Occipital lobe (tissue), 2 donors: ENCODE data around the gene FAM24B. TPM values are rescaled to one million over a fixed set of nuclear protein-coding genes. Genes with fewer than 3 reads are reported as not detected.
"Not testable (repeated sequence)": the region's sequence is repeated elsewhere in the genome, so short reads cannot be mapped to it uniquely, and the experiment has no call there.

Experiments
- DNase-seq: peaks from one replicate; lab custom pipeline; 2025; lab: John Stamatoyannopoulos, UW
- total RNA-seq: library from RNA; depleted of rRNA; stranded (reverse); fragments of >200 nt; gene quantifications from one replicate; pipeline ENCODE4 v1.2.3, GENCODE V29; 2014

Gene FAM24B
- 3.9 TPM for total RNA-seq

GRCh38 chr10:122879339-122880273 is at the start of gene FAM24B:
FAM24B (minus strand) TSS chr10:122879581; CDS start chr10:122850515, 29,066 bp downstream.
- peak; percentile 91 for DNase-seq

DNA sequence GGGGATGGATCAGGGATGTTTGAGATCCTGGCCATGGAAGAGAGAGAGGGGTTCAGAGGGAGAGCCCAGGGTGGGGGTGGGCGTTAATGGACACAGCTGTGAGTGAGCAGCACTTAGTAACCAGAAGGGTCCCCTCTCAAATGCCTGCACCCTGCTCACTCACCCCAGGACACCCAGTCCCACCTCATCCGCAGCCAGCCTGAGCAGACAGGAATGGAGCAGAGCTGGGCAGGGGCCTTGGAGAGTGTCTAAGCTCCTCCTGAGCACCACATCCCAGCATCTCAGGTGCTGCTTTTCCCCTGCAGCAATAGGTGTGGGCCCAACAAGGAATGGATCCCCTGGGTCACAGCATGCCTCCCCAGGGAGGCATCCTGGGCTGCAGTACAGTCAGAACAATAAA is 36.3 kb upstream of the FAM24B start:
- DNase-seq: no peak

GRCh38 chr10:122911889-122912484 is 32.6 kb upstream of the FAM24B start:
- DNase-seq: no peak

GRCh38 chr10:122910310-122910709 is 30.9 kb upstream of the FAM24B start, which contains the start of gene FAM24A:
FAM24A (plus strand) TSS chr10:122910610; CDS start chr10:122911635, 1,025 bp downstream.
- no peak for DNase-seq

GRCh38 chr10:122903861-122904260 is 24.5 kb upstream of the FAM24B start:
- not testable (repeated sequence) for DNase-seq

- DNase-seq: no peak
Observed at GRCh38 chr10:122894261-122894944, 15.0 kb upstream of the FAM24B start.

DNA sequence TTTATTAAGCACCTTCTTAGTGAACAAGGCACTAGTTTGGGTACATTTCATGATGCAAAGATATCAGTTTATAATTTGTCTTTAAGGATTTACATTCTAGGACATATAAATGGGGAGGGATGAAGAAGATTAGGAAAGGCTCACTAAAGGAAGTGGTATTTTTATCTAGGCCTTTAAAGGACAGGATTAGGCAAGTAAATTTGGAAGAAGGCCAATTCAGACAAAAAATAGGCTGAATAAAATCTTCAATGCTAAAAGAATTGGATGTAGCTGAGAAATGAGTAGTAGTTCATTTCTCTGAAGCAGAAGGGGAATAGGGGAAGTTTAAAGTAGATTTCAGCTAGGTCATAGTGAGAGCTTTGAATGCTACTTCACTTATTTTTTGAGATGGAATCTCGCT is 4.8 kb upstream of the FAM24B start:
- no peak for DNase-seq

- no peak for DNase-seq
Observed at GRCh38 chr10:122882766-122883165, 3.4 kb upstream of the FAM24B start.

DNA sequence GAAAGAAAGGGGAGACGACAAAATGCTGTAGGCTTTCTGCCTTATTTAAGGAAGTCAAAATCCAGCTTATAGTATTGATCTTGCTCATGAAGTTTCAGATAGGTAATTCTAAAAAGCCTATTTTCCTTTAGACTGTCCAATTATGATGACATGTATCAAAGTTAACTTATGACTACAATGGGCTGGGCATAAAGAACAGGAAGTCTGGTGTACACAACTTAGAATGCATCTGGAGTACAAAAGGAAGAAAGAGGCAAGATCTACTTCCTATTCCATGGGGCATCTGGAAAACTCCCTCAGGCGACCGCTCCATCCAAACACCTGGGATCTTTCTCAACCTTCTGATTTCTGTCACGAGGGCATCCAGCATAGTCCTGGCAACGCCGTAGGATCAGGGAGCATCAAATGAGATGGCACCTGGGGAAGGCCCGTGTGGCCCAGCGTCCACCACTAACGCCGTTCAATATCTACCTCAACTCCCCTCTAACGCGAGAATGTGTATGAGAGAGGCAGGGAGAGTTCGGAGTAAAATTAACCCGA is 512 bp downstream of the FAM24B start:
- no peak for DNase-seq

DNA sequence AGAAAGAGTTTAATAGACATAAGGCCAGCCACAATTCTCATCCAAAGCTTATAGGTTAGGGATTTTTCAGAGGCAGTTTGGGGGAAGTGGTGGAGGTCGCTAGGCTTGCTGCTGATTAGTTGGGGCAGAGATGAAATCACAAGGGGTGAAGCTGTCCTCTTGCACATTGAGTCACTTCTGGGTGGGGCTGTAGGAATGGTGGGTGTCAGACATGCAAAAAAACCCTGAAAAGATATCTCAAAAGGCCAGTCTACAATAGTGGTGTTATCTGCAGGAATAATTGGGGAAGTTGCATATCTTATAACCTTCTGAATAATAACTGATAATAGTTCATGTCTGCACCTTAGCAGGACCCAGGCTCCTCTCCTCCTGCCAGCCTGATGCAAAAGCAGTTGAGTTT is 2.1 kb downstream of the FAM24B start:
- no peak for DNase-seq

GRCh38 chr10:122876467-122876855 is 2.9 kb downstream of the FAM24B start:
- DNase-seq: no peak

- DNase-seq: no peak
Observed at GRCh38 chr10:122875843-122876466, 3.4 kb downstream of the FAM24B start.

GRCh38 chr10:122871947-122872346 is 7.4 kb downstream of the FAM24B start:
- DNase-seq: not testable (repeated sequence)

GRCh38 chr10:122868768-122869167 is 10.6 kb downstream of the FAM24B start:
- DNase-seq: not testable (repeated sequence)

GRCh38 chr10:122866757-122867482 is 12.5 kb downstream of the FAM24B start:
- not testable (repeated sequence) for DNase-seq

- no peak for DNase-seq
Observed at GRCh38 chr10:122864901-122865300, 14.5 kb downstream of the FAM24B start.

- DNase-seq: no peak
Observed at GRCh38 chr10:122864194-122864592, 15.2 kb downstream of the FAM24B start.

DNA sequence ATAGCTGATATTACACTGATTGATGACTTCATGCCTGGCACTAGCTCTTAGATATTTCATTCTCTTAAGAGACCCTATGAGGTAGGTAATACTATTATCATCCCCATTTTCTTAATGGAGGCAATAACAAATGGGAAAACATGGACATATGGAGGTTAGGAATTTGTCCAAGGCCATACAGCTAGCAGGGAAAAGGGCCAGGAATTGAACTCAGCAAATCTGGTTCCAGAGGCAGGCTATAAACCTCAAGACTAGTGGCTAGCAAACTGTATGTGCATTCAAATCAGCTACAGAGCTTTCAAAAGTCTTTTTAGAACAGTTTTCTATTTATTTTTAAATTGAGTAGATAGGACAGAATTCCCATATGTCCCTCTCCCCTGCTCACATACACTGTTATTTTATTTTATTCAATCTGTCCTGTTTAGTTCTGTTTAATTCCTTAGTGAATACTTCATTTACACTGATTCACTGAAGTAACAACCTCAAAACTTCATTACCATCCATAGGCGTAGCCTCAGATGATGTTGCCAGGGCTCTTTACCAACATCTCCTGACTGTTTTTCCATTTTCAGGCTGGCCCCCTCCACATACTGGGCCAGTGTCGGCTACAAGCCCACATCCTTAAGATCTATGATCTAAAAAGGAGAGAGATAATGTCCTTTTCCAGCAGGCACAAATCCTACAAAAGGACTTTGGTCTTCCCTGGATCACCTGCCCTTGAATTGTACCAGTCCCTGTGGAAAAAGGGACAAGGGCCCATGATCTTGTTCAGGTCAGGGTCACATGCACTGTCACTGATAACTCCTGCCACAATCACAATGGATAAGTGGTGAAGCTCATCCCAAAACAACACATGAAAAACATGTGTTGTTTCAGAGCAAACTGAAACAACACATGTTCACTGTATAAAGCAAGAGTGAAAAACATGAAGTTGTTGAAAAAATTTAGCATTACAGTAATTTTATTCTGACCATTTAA is 15.9 kb downstream of the FAM24B start:
- DNase-seq: no peak

- no peak for DNase-seq
Observed at GRCh38 chr10:122861711-122862161, 17.6 kb downstream of the FAM24B start.
